Measurements from ENCODE around the gene USP54.

GRCh38 chr10:73597346-73597745 is 6.2 kb upstream of the USP54 start:
- TF ChIP-seq EZH2phosphoT487 (IDR thresholded peaks at IDR 0.05; ENCODE audit: insufficient read depth, low read depth) (no peak), EZH2 (IDR thresholded peaks at IDR 0.05; ENCODE audit: insufficient read depth, poor library complexity, severe bottlenecking) (no peak)

All from GM23248 (cell line).